Neutrophil (primary cell): ENCODE data around the gene OR6C68.
"Not testable (repeated sequence)": the region's sequence is repeated elsewhere in the genome, so short reads cannot be mapped to it uniquely, and the experiment has no call there.

ENCODE experiments used
- H3K27ac ChIP-seq: fragments of 200-600 bp; sonication (generic); 2 replicates; pipeline ENCODE4 v1.5.1; 2016; ENCODE audit warnings: mild to moderate bottlenecking, moderate library complexity
- H3K27me3 ChIP-seq: fragments of 200-600 bp; sonication (generic); 2 replicates; pipeline ENCODE4 v1.6.0; 2016; ENCODE audit warnings: mild to moderate bottlenecking
- H3K36me3 ChIP-seq: fragments of 200-600 bp; sonication (generic); 2 replicates; pipeline ENCODE4 v1.5.1; 2017
- H3K4me1 ChIP-seq, 2 experiments: fragments of 200-600 bp in 1 of 2; sonication (generic) in 1 of 2; 1 replicate in 1 of 2; 2 replicates in 1 of 2; pipeline versions ENCODE4 v1.5.1 to v1.6.1; 2013 to 2016; ENCODE audit warnings: low read depth in 1 of 2, low read length in 1 of 2, mild to moderate bottlenecking in 1 of 2, moderate library complexity in 1 of 2; ENCODE audit not compliant: control insufficient read depth in 1 of 2, insufficient read depth in 1 of 2
- H3K4me3 ChIP-seq, 2 experiments: fragments of 200-600 bp in 1 of 2; sonication (generic) in 1 of 2; 1 replicate in 1 of 2; 2 replicates in 1 of 2; pipeline ENCODE4 v1.5.1; 2013 to 2016; ENCODE audit warnings: low read depth in 1 of 2, low read length in 1 of 2, mild to moderate bottlenecking in 1 of 2, moderate library complexity in 1 of 2
- H3K9me3 ChIP-seq: fragments of 200-600 bp; sonication (generic); 2 replicates; pipeline ENCODE4 v1.5.1; 2016
- CTCF ChIP-seq: fragments of 200-600 bp; sonication (generic); IDR thresholded peaks from 2 replicates; pipeline ENCODE4 v1.5.1; 2016; ENCODE audit warnings: antibody characterized with exemption

OR6C68 gene

DNA sequence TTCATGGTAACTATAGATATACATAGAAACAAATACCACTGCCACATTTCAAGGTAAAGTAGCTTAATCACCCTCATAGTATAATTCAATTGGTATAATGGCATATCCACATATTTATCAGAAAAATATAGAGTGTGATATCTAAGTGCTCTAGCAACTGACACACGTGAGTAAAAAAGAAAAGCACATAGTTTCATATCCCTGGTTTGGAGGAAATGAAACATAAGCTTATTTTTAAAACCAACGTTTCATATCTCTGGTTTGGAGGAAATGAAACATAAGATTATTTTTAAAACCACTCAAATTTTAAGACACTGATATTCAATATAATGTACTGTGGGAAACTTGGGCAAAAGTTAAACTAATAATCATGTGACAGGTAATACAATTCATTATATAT is 24.3 kb upstream of the OR6C68 start:
- Histone ChIP-seq H3K36me3 (no peaks in the 10 kb centered on the region), H3K27me3 (peaks cover 25% of the 10 kb centered on the region), H3K4me3 (no peak overlapping the region), H3K9me3 (no peaks in the 10 kb centered on the region), H3K4me1 (no peaks in the 10 kb centered on the region), H3K27ac (no peak overlapping the region)
- TF ChIP-seq CTCF: no peak

GRCh38 chr12:55469291-55469690 is 22.9 kb upstream of the OR6C68 start:
- H3K27ac ChIP-seq: no peak overlapping the region
- H3K4me1 ChIP-seq: no peaks in the 10 kb centered on the region
- H3K27me3 ChIP-seq: peaks cover 40% of the 10 kb centered on the region
- H3K4me3 ChIP-seq: no peak overlapping the region
- TF ChIP-seq CTCF: no peak
- no peaks in the 10 kb centered on the region for H3K9me3 ChIP-seq
- H3K36me3 ChIP-seq: no peaks in the 10 kb centered on the region

GRCh38 chr12:55470088-55470829 is 21.9 kb upstream of the OR6C68 start, which contains the start of gene OR6C70:
Gene OR6C70, minus strand, starts transcription at chr12:55470138. Its CDS starts 0 bp downstream, at chr12:55470138.
- Histone ChIP-seq H3K36me3 (no peaks in the 10 kb centered on the region), H3K4me3 (no peak within 1 kb of the TSS), H3K27me3 (peaks cover 47% of the 10 kb centered on the region), H3K27ac (no peak within 1 kb of the TSS), H3K9me3 (no peaks in the 10 kb centered on the region), H3K4me1 (no peaks in the 10 kb centered on the region)
- no peak for TF ChIP-seq CTCF

- no peaks in the 10 kb centered on the region for H3K9me3 ChIP-seq
- no peaks in the 10 kb centered on the region for H3K4me1 ChIP-seq
- H3K27ac ChIP-seq: no peak overlapping the region
- no peak for TF ChIP-seq CTCF
- H3K36me3 ChIP-seq: no peaks in the 10 kb centered on the region
- no peak overlapping the region for H3K4me3 ChIP-seq
- peaks cover 65% of the 10 kb centered on the region for H3K27me3 ChIP-seq
Observed at GRCh38 chr12:55472264-55472663, 19.9 kb upstream of the OR6C68 start.

GRCh38 chr12:55479136-55479535 is 13.0 kb upstream of the OR6C68 start:
- not testable (repeated sequence) for H3K27ac ChIP-seq, H3K36me3 ChIP-seq, H3K4me3 ChIP-seq, H3K9me3 ChIP-seq, H3K4me1 ChIP-seq
- H3K27me3 ChIP-seq: peaks cover 29% of the 10 kb centered on the region

GRCh38 chr12:55484284-55484683 is 7.9 kb upstream of the OR6C68 start:
- H3K36me3 ChIP-seq, H3K27me3 ChIP-seq, H3K9me3 ChIP-seq, H3K27ac ChIP-seq, H3K4me1 ChIP-seq, H3K4me3 ChIP-seq: not testable (repeated sequence)
